ENCODE measurements around the gene CACTIN. TPM values are rescaled to one million over a fixed set of nuclear protein-coding genes. Genes with fewer than 3 reads are reported as not detected.
A peak's percentile ranks its signal among the peaks of the same experiment; 100 is the strongest.

Gene CACTIN
- total and polyA plus RNA-seq, 2 of the 8 experiments (the other 6 are each of a cell fraction or from before 2014, with no cell fraction given): 25.8 to 29.9 TPM

GRCh38 chr19:3606174-3606689, 20.4 kb downstream of the CACTIN start:
- Histone ChIP-seq H3K18ac (ENCODE audit: extremely low read depth, low read length) (no peak overlapping the region), H3K27ac (ENCODE audit: low read depth, low read length) (no peak overlapping the region), H3K79me2 (ENCODE audit: control insufficient read depth in 1 of 2, insufficient read depth in 2 of 2, low read length in 2 of 2) (no peaks in the 10 kb centered on the region), H2BK5ac (ENCODE audit: low read depth, low read length) (no peak overlapping the region), H4K20me1 (replicated peaks in 1 of 2; ENCODE audit: control insufficient read depth in 1 of 2, insufficient read depth in 2 of 2, low read length in 2 of 2) (peaks cover 0 to 8% of the 10 kb centered on the region in 2 experiments), H3K9me3 (ENCODE audit: insufficient read depth in 2 of 2, low read depth in 1 of 2, low read length in 1 of 2) (no peaks in the 10 kb centered on the region), H2BK120ac (replicated peaks; ENCODE audit: low read depth, low read length) (no peak overlapping the region), H3K23me2 (ENCODE audit: low read depth, low read length) (peaks cover 18% of the 10 kb centered on the region; the same call in 1 of the 2 replicates), H4K8ac (ENCODE audit: extremely low read depth, insufficient read depth, low read length) (0 out of 2 replicates have a peak overlapping the region, but pooled peaks have one; percentile 5), H3K9ac (replicated peaks in 1 of 4; ENCODE audit: extremely low read depth in 1 of 4, low read depth in 3 of 4, low read length in 3 of 4) (no peak overlapping the region; a peak in 1 of 7 replicates), H2BK15ac (ENCODE audit: low read length) (0 out of 2 replicates have a peak overlapping the region, but pooled peaks have one; percentile 99), H3K4ac (replicated peaks; ENCODE audit: insufficient read length, low read depth, low read length) (no peak overlapping the region), H3K23ac (ENCODE audit: insufficient read length) (no peak overlapping the region), H3K79me1 (ENCODE audit: low read depth, low read length) (no peaks in the 10 kb centered on the region), H3K14ac (ENCODE audit: insufficient read length) (no peak overlapping the region), H3K56ac (replicated peaks; ENCODE audit: insufficient read length, low read depth, low read length) (no peak overlapping the region), H3K4me2 (ENCODE audit: insufficient read depth in 1 of 2, low read depth in 2 of 2, low read length in 2 of 2) (peak overlapping the region; percentile 82 to 83), H4K91ac (replicated peaks; ENCODE audit: insufficient read length, low read length) (no peak overlapping the region), H2BK20ac (ENCODE audit: low read length) (no peak overlapping the region), H3K36me3 (ENCODE audit: control insufficient read depth in 2 of 4, insufficient read depth in 4 of 4, low read length in 3 of 4) (peaks cover 0 to 2% (median 0%) of the 10 kb centered on the region in 4 experiments; a peak in 1 of 8 replicates), H4K5ac (ENCODE audit: insufficient read length, low read depth, low read length) (no peak overlapping the region), H2AK5ac (ENCODE audit: low read depth, low read length) (no peak overlapping the region), H3K4me3 (ENCODE audit: extremely low read depth in 1 of 4, insufficient read depth in 2 of 4, low read depth in 3 of 4, low read length in 4 of 4) (peak overlapping the region; percentile 15 to 64 (median 36); a peak in 7 of 8 replicates), H2BK12ac (ENCODE audit: low read depth, low read length) (0 out of 2 replicates have a peak overlapping the region, but pooled peaks have one; percentile 50), H3K4me1 (replicated peaks in 1 of 4; ENCODE audit: control insufficient read depth in 3 of 4, insufficient read depth in 4 of 4, low read length in 3 of 4) (peaks cover 3 to 14% (median 12%) of the 10 kb centered on the region in 4 experiments), H2AFZ (ENCODE audit: low read length) (no peak overlapping the region), H3K27me3 (replicated peaks in 1 of 4; ENCODE audit: control insufficient read depth in 3 of 4, extremely low read depth in 1 of 4, insufficient read depth in 3 of 4, low read length in 3 of 4) (peaks cover 0 to 16% (median 13%) of the 10 kb centered on the region in 4 experiments; a peak in 5 of 7 replicates)
- DNase-seq (ENCODE audit: low read depth in 1 of 2, low spot score in 2 of 2) (peak in 1 of 2 experiments; percentile 62), FAIRE-seq (no peak)
- 25% methylated on average over 27 of the region's 35 CpGs; no CpG with 5 or more reads in 1 of the 2 experiments for WGBS, 2 experiments (ENCODE audit: extremely low coverage in 1 of 2, insufficient coverage in 1 of 2, insufficient read length in 1 of 2, insufficient replicate concordance in 2 of 2, low coverage in 1 of 2, low lambda C conversion rate in 2 of 2, missing lambda C conversion rate in 1 of 2)
- POLR2A ChIA-PET (ENCODE audit: partially characterized antibody): no interaction called here
- CTCF ChIA-PET (ENCODE audit: partially characterized antibody): no interaction called here
- no peak for TF ChIP-seq KDM1A (IDR thresholded peaks at IDR 0.05; ENCODE audit: borderline replicate concordance, low read length)
- no peak for TF ChIP-seq CEBPB (IDR thresholded peaks at IDR 0.05; ENCODE audit: low read depth, low read length)
- TF ChIP-seq HDAC2 (IDR thresholded peaks at IDR 0.05; ENCODE audit: borderline replicate concordance in 1 of 2, low read depth in 2 of 2, low read length in 2 of 2): no peak
